K562 (cell line): ENCODE results near the gene HTR4. TPM values are rescaled to one million over a fixed set of nuclear protein-coding genes. Genes with fewer than 3 reads are reported as not detected.

Source experiments
- BRD9 ChIP-seq: fragments of 450-650 bp; IDR thresholded peaks from 2 replicates; pipeline ENCODE4 v1.6.1; 2018; ENCODE audit warnings: low read depth; ENCODE audit not compliant: partially characterized antibody
- CBX5 ChIP-seq: IDR thresholded peaks from 2 replicates; pipeline ENCODE4 v1.6.1; 2014; ENCODE audit warnings: low read depth, borderline replicate concordance
- COPS2 ChIP-seq: fragments of 450-650 bp; conservative IDR thresholded peaks from 2 replicates; pipeline ENCODE4 v1.6.1; 2016; ENCODE audit warnings: mild to moderate bottlenecking, moderate library complexity
- FOXK2 ChIP-seq, 2 experiments: fragments of 450-650 bp; IDR thresholded peaks in 1 of 2; conservative IDR thresholded peaks in 1 of 2; 2 replicates each; pipeline ENCODE4 v1.6.1; 2016; ENCODE audit warnings: low read depth in 2 of 2, mild to moderate bottlenecking in 1 of 2
- HSF4 ChIP-seq: fragments of 250-450 bp; sonication (Bioruptor Pico); IDR thresholded peaks from 2 replicates; pipeline ENCODE4 v2.1.2; 2022; ENCODE audit warnings: mild to moderate bottlenecking, moderate library complexity, borderline replicate concordance
- NBN ChIP-seq: fragments of 450-650 bp; IDR thresholded peaks from 2 replicates; pipeline ENCODE4 v1.6.1; 2016; ENCODE audit warnings: low read depth, mild to moderate bottlenecking
- NCOR1 ChIP-seq: fragments of 450-650 bp; IDR thresholded peaks from 2 replicates; pipeline ENCODE4 v1.6.1; 2016; ENCODE audit warnings: mild to moderate bottlenecking, moderate library complexity
- NR2C2 ChIP-seq, 2 experiments: fragments of 200-800 bp in 1 of 2; sonication (Bioruptor generic) in 1 of 2; sonication (generic) in 1 of 2; formaldehyde crosslinking in 1 of 2; IDR thresholded peaks; 2 replicates each; pipeline versions ENCODE4 v1.6.1 to v1.8.0; 2016 to 2022; ENCODE audit warnings: mild to moderate bottlenecking in 1 of 2, missing compliant biosample characterization in 1 of 2, missing genetic modification characterization in 1 of 2, missing genetic modification reagents in 1 of 2
- POLR2G ChIP-seq: fragments of 200-400 bp; formaldehyde crosslinking; IDR thresholded peaks from 2 replicates; pipeline ENCODE4 v1.6.1; 2017; ENCODE audit warnings: low read depth, mild to moderate bottlenecking, antibody characterized with exemption, low read length, moderate library complexity
- PPARD ChIP-seq: fragments of 250-450 bp; sonication (Bioruptor Pico); IDR thresholded peaks from 2 replicates; pipeline ENCODE4 v1.8.0; 2022; ENCODE audit warnings: inconsistent platforms, mild to moderate bottlenecking, moderate library complexity
- SIN3B ChIP-seq: fragments of 450-650 bp; IDR thresholded peaks from 2 replicates; pipeline ENCODE4 v1.6.1; 2017; ENCODE audit warnings: low read depth, mild to moderate bottlenecking, moderate library complexity
- SRSF1 ChIP-seq: fragments of 200-400 bp; formaldehyde crosslinking; IDR thresholded peaks from 2 replicates; pipeline ENCODE4 v1.6.1; 2017; ENCODE audit warnings: mild to moderate bottlenecking, low read depth, low read length, moderate library complexity
- TEAD4 ChIP-seq, 2 experiments: sonication (generic) in 1 of 2; formaldehyde crosslinking in 1 of 2; IDR thresholded peaks; 2 replicates each; pipeline versions ENCODE4 v1.6.1 to v1.8.0; 2012 to 2022; ENCODE audit warnings: borderline replicate concordance in 1 of 2, inconsistent platforms in 1 of 2, low read length in 1 of 2, mild to moderate bottlenecking in 1 of 2, missing genetic modification reagents in 1 of 2
- ZNF146 ChIP-seq: IDR thresholded peaks from one replicate; pipeline ENCODE4 v1.6.1; 2018; ENCODE audit warnings: missing compliant biosample characterization; ENCODE audit not compliant: unreplicated experiment
- ZNF212 ChIP-seq: fragments of 450-650 bp; formaldehyde crosslinking; IDR thresholded peaks from 2 replicates; pipeline ENCODE4 v1.4.0; 2020; ENCODE audit warnings: mild to moderate bottlenecking
- ZNF561 ChIP-seq: fragments of 450-650 bp; formaldehyde crosslinking; conservative IDR thresholded peaks from 2 replicates; pipeline ENCODE4 v1.4.0; 2020; ENCODE audit warnings: mild to moderate bottlenecking, moderate library complexity
- ZNF764 ChIP-seq: fragments of 250-450 bp; sonication (Bioruptor Pico); IDR thresholded peaks from 2 replicates; pipeline ENCODE4 v1.4.0; 2020; ENCODE audit warnings: low read depth, mild to moderate bottlenecking, moderate library complexity
- polyA plus RNA-seq, 8 experiments: library from polyadenylated mRNA; depleted of rRNA in 4 of 8; stranded (reverse) in 5 of 8; unstranded in 3 of 8; fragments of >200 nt; fragmentation: Nextera tagmentation in 2 of 8; fragmentation: Illumina TruSeq in 1 of 8; extraction: Ambion mirVana in 2 of 8; extraction: Trizol in 1 of 8; gene quantifications; 2 replicates each; pipeline versions ENCODE4 v1.2.1 to v1.2.3, GENCODE V29; 2011 to 2014; ENCODE audit warnings: inconsistent platforms in 1 of 8, missing spikeins in 1 of 8
- total RNA-seq, 7 experiments: library from RNA; depleted of rRNA in 6 of 7; stranded (reverse); fragments of >200 nt in 6 of 7; fragmentation: Illumina TruSeq in 2 of 7; extraction: Trizol in 2 of 7; gene quantifications; 2 replicates each; pipeline versions ENCODE4 v1.2.1 to v1.2.3, GENCODE V29; 2011 to 2021; ENCODE audit warnings: low replicate concordance in 1 of 7
- TF ChIP-seq, protein P1 (sequence below): IDR thresholded peaks from 2 replicates; pipeline ENCODE4 v1.6.1; 2016; ENCODE audit warnings: missing genetic modification characterization, missing compliant biosample characterization
- TF ChIP-seq, protein P2 (sequence below), 2 experiments: fragments of 450-650 bp in 1 of 2; sonication (generic) in 1 of 2; formaldehyde crosslinking in 1 of 2; IDR thresholded peaks in 1 of 2; conservative IDR thresholded peaks in 1 of 2; 2 replicates each; pipeline versions ENCODE4 v1.6.1 to v1.8.1; 2016 to 2023; ENCODE audit warnings: mild to moderate bottlenecking in 2 of 2, moderate library complexity in 2 of 2, inconsistent platforms in 1 of 2, missing genetic modification reagents in 1 of 2
- TF ChIP-seq, protein P3 (sequence below): fragments of 250-450 bp; sonication (Bioruptor Pico); IDR thresholded peaks from 2 replicates; pipeline ENCODE4 v1.4.0; 2020
- TF ChIP-seq, protein P4 (sequence below): fragments of 450-650 bp; IDR thresholded peaks from 2 replicates; pipeline ENCODE4 v1.6.1; 2018; ENCODE audit not compliant: partially characterized antibody

Gene HTR4
- total and polyA plus RNA-seq, 9 of the 15 experiments (the other 6 are each of a cell fraction or from before 2014, with no cell fraction given) = 0.13 TPM; not detected in 8

DNA sequence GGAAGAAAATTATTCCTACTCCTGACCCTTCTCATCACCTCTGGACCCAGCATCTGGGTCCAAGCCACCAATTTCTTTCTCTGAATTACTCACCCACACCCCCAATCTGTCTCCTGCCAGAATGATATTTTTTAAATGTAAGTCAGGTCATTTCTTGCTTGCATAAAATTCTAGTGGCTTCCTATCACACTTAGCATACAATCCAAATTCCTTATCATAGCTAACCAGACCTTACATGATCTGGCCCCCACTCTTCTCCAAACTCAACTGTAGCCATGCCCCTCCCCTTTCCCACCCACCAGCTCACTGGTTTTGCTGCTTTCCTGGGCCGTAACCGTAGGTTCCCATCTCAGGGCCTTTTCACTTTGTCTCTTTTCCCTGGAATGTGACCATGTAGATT is 15.2 kb downstream of the HTR4 start (continued):
- TF ChIP-seq, protein P1, sequence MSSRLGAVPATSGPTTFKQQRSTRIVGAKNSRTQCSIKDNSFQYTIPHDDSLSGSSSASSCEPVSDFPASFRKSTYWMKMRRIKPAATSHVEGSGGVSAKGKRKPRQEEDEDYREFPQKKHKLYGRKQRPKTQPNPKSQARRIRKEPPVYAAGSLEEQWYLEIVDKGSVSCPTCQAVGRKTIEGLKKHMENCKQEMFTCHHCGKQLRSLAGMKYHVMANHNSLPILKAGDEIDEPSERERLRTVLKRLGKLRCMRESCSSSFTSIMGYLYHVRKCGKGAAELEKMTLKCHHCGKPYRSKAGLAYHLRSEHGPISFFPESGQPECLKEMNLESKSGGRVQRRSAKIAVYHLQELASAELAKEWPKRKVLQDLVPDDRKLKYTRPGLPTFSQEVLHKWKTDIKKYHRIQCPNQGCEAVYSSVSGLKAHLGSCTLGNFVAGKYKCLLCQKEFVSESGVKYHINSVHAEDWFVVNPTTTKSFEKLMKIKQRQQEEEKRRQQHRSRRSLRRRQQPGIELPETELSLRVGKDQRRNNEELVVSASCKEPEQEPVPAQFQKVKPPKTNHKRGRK = no peak
- TF ChIP-seq SIN3B (no peak), PPARD (CRISPR knock-in tag) (no peak), NCOR1 (peak; percentile 97), CBX5 (peak; percentile 60; the same call in 1 of the 2 replicates), NR2C2 (CRISPR knock-in tag; IDR thresholded peaks at IDR 0.05) (no peak), NR2C2 (tag; IDR thresholded peaks at IDR 0.05) (no peak), TEAD4 (IDR thresholded peaks at IDR 0.05; ENCODE audit: low read length) (peak; percentile 98), TEAD4 (CRISPR knock-in tag; IDR thresholded peaks at IDR 0.05; ENCODE audit: borderline replicate concordance) (no peak), ZNF146 (CRISPR knock-in tag) (no peak), ZNF764 (CRISPR knock-in tag) (no peak), POLR2G (no peak), NBN (peak; percentile 88; the same call in 1 of the 2 replicates), ZNF212 (CRISPR knock-in tag) (no peak), SRSF1 (no peak), BRD9 (peak; percentile 72), FOXK2 (conservative IDR thresholded peaks at IDR 0.05 in 1 of 2, IDR thresholded peaks at IDR 0.05 in 1 of 2; ENCODE audit: low read depth in 2 of 2) (peak in 1 of 2 experiments; percentile 57; a peak in 2 of 4 replicates), ZNF561 (CRISPR knock-in tag) (no peak), COPS2 (no peak), HSF4 (no peak)
- TF ChIP-seq, protein P2, sequence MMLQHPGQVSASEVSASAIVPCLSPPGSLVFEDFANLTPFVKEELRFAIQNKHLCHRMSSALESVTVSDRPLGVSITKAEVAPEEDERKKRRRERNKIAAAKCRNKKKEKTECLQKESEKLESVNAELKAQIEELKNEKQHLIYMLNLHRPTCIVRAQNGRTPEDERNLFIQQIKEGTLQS (IDR thresholded peaks at IDR 0.05) = peak; percentile 59
- TF ChIP-seq, protein P2 (CRISPR knock-in tag; conservative IDR thresholded peaks at IDR 0.05) = no peak
- TF ChIP-seq, protein P3, sequence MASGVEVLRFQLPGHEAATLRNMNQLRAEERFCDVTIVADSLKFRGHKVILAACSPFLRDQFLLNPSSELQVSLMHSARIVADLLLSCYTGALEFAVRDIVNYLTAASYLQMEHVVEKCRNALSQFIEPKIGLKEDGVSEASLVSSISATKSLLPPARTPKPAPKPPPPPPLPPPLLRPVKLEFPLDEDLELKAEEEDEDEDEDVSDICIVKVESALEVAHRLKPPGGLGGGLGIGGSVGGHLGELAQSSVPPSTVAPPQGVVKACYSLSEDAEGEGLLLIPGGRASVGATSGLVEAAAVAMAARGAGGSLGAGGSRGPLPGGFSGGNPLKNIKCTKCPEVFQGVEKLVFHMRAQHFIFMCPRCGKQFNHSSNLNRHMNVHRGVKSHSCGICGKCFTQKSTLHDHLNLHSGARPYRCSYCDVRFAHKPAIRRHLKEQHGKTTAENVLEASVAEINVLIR (CRISPR knock-in tag) = no peak
- TF ChIP-seq, protein P4, sequence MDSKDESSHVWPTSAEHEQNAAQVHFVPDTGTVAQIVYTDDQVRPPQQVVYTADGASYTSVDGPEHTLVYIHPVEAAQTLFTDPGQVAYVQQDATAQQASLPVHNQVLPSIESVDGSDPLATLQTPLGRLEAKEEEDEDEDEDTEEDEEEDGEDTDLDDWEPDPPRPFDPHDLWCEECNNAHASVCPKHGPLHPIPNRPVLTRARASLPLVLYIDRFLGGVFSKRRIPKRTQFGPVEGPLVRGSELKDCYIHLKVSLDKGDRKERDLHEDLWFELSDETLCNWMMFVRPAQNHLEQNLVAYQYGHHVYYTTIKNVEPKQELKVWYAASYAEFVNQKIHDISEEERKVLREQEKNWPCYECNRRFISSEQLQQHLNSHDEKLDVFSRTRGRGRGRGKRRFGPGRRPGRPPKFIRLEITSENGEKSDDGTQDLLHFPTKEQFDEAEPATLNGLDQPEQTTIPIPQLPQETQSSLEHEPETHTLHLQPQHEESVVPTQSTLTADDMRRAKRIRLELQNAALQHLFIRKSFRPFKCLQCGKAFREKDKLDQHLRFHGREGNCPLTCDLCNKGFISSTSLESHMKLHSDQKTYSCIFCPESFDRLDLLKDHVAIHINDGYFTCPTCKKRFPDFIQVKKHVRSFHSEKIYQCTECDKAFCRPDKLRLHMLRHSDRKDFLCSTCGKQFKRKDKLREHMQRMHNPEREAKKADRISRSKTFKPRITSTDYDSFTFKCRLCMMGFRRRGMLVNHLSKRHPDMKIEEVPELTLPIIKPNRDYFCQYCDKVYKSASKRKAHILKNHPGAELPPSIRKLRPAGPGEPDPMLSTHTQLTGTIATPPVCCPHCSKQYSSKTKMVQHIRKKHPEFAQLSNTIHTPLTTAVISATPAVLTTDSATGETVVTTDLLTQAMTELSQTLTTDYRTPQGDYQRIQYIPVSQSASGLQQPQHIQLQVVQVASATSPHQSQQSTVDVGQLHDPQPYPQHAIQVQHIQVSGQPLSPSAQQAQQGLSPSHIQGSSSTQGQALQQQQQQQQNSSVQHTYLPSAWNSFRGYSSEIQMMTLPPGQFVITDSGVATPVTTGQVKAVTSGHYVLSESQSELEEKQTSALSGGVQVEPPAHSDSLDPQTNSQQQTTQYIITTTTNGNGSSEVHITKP = peak; percentile 39
